Activated CD4-positive, CD25-positive, alpha-beta regulatory T cell treated with anti-CD3 and anti-CD28 coated beads, Interleukin-2, amount 50 U/mL, for 16 hours (primary cell): ENCODE data around the gene INPP5D.
"Not testable (repeated sequence)": the region's sequence is repeated elsewhere in the genome, so short reads cannot be mapped to it uniquely, and the experiment has no call there.

ENCODE experiments used
- DNase-seq: peaks from one replicate; pipeline ENCODE4 v3.0.0-alpha.2; 2020; ENCODE audit warnings: low read depth, low spot score

The INPP5D gene

GRCh38 chr2:233032551-233033320 is 27.4 kb upstream of the INPP5D start, which contains the start of gene NEU2:
Gene NEU2 (plus strand): TSS chr2:233032672. CDS start chr2:233032672, 0 bp downstream.
- DNase-seq = no peak

GRCh38 chr2:233033672-233034071 is 26.5 kb upstream of the INPP5D start:
- DNase-seq = no peak

- DNase-seq = no peak
Measured at GRCh38 chr2:233034091-233034882, 25.9 kb upstream of the INPP5D start.

GRCh38 chr2:233035426-233036161 is 24.5 kb upstream of the INPP5D start:
- no peak for DNase-seq

GRCh38 chr2:233036162-233036838 is 23.8 kb upstream of the INPP5D start:
- no peak for DNase-seq

GRCh38 chr2:233037078-233037477 is 23.1 kb upstream of the INPP5D start:
- DNase-seq = no peak

- no peak for DNase-seq
Measured at GRCh38 chr2:233039212-233039845, 20.8 kb upstream of the INPP5D start.

- no peak for DNase-seq
Measured at GRCh38 chr2:233039846-233040530, 20.2 kb upstream of the INPP5D start.

- DNase-seq = no peak
Measured at GRCh38 chr2:233040571-233040970, 19.6 kb upstream of the INPP5D start.

GRCh38 chr2:233041722-233042323 is 18.3 kb upstream of the INPP5D start:
- DNase-seq = no peak

- no peak for DNase-seq
Measured at GRCh38 chr2:233042549-233042948, 17.6 kb upstream of the INPP5D start.

- no peak for DNase-seq
Measured at GRCh38 chr2:233044974-233045605, 15.1 kb upstream of the INPP5D start.

GRCh38 chr2:233047206-233047605 is 12.9 kb upstream of the INPP5D start:
- no peak for DNase-seq

- no peak for DNase-seq
Measured at GRCh38 chr2:233047667-233048066, 12.5 kb upstream of the INPP5D start.

- DNase-seq = no peak
Measured at GRCh38 chr2:233048569-233049193, 11.5 kb upstream of the INPP5D start.

GRCh38 chr2:233049194-233049761 is 10.9 kb upstream of the INPP5D start:
- no peak for DNase-seq

GRCh38 chr2:233051241-233052149 is 8.6 kb upstream of the INPP5D start:
- no peak for DNase-seq

GRCh38 chr2:233052517-233052916 is 7.6 kb upstream of the INPP5D start:
- not testable (repeated sequence) for DNase-seq
